ENCODE results near the gene NUP37.
A peak's percentile ranks its signal among the peaks of the same experiment; 100 is the strongest.

Gene NUP37

GRCh38 chr12:102033991-102034745 is 85.7 kb downstream of the NUP37 start:
- no peak overlapping the region for H3K4me3 ChIP-seq (ENCODE audit: low read depth, low read length)
- H3K27ac ChIP-seq = no peak overlapping the region
- H3K27me3 ChIP-seq (replicated peaks) = no peaks in the 10 kb centered on the region
- TF ChIP-seq CTCF (IDR thresholded peaks at IDR 0.05; ENCODE audit: low read depth, low read length, missing control alignments) = no peak
- H3K36me3 ChIP-seq (replicated peaks) = no peaks in the 10 kb centered on the region
- no peak for DNase-seq
- in situ Hi-C loops (cut with HindIII; ENCODE audit: low pct_ligation_motif_present, low sequenced_read_pairs) = no loop called here

DNA sequence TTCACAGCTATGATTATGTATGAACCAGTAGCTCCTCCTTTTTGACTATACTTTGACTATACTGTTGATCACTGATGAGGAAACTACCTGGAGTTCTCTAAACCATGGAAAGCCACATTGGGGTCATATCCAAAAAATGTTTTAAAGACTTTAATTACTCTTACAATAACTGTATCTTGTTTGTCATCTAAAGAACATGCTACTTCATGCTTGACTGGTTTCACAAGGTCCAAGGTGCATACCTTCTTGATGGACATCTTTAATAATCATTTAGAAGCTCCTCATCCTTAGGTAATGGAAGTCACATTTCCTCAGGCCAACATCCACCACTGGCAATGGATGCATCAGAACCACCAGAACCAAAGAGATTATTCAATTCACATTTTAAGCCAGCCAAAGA is 88.1 kb downstream of the NUP37 start:
- Histone ChIP-seq H3K27ac (no peak overlapping the region), H3K27me3 (replicated peaks) (no peaks in the 10 kb centered on the region), H3K4me3 (ENCODE audit: low read depth, low read length) (no peak overlapping the region), H3K36me3 (replicated peaks) (no peaks in the 10 kb centered on the region)
- in situ Hi-C loops (cut with HindIII; ENCODE audit: low pct_ligation_motif_present, low sequenced_read_pairs) = no loop called here
- no peak for TF ChIP-seq CTCF (IDR thresholded peaks at IDR 0.05; ENCODE audit: low read depth, low read length, missing control alignments)
- no peak for DNase-seq

DNA sequence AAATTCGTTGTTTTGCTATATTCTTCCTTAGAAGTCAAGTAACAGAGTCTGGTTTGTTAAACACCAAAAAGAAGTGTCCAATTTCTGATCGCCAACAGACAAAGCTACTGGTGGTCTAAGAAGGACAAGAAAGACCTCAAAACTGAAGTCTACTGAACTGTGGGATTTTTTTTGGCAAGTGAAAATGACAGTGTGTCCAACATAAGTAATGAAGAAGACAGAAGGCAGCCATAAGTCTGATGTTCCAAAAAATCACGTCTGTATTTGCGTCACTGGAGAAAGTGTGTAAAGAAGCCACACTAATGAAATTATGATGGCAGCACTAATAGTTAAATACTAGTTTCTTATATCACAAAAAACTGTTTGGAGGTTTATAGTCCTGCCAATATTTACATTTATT is 90.8 kb downstream of the NUP37 start:
- H3K36me3 ChIP-seq (replicated peaks) = no peaks in the 10 kb centered on the region
- no peak overlapping the region for H3K27ac ChIP-seq
- no peaks in the 10 kb centered on the region for H3K27me3 ChIP-seq (replicated peaks)
- no peak for TF ChIP-seq CTCF (IDR thresholded peaks at IDR 0.05; ENCODE audit: low read depth, low read length, missing control alignments)
- no peak overlapping the region for H3K4me3 ChIP-seq (ENCODE audit: low read depth, low read length)
- in situ Hi-C loops (cut with HindIII; ENCODE audit: low pct_ligation_motif_present, low sequenced_read_pairs) = no loop called here
- no peak for DNase-seq

GRCh38 chr12:102026728-102027127 is 93.2 kb downstream of the NUP37 start:
- in situ Hi-C loops (cut with HindIII; ENCODE audit: low pct_ligation_motif_present, low sequenced_read_pairs) = no loop called here
- no peak for DNase-seq
- no peaks in the 10 kb centered on the region for H3K36me3 ChIP-seq (replicated peaks)
- no peak overlapping the region for H3K27ac ChIP-seq
- no peak overlapping the region for H3K4me3 ChIP-seq (ENCODE audit: low read depth, low read length)
- no peaks in the 10 kb centered on the region for H3K27me3 ChIP-seq (replicated peaks)
- peak; percentile 6 for TF ChIP-seq CTCF (IDR thresholded peaks at IDR 0.05; ENCODE audit: low read depth, low read length, missing control alignments)

DNA sequence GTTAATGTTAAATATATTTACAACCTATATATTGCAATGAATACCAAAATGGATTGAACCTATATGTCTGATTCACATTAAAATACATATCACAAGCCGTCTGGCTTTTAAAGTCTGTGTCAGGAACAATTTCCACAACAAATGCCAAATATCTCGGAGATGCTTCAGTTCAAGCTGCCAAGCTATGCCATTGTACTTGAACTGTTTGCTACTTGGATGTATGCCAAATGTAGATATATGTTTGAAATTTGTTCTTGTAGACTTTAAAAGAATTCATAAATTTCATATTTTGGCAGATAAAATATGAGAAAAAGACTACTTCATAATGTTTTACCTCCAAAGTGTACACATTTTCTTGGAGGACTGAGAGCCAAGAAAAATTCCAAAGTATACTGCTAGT is 95.1 kb downstream of the NUP37 start:
- in situ Hi-C loops (cut with HindIII; ENCODE audit: low pct_ligation_motif_present, low sequenced_read_pairs) = no loop called here

More for the DNA sequence above, 95.1 kb downstream of the NUP37 start:
- no peaks in the 10 kb centered on the region for H3K27me3 ChIP-seq (replicated peaks)
- no peak for DNase-seq
- no peak for TF ChIP-seq CTCF (IDR thresholded peaks at IDR 0.05; ENCODE audit: low read depth, low read length, missing control alignments)
- H3K36me3 ChIP-seq (replicated peaks) = no peaks in the 10 kb centered on the region
- H3K4me3 ChIP-seq (ENCODE audit: low read depth, low read length) = no peak overlapping the region
- no peak overlapping the region for H3K27ac ChIP-seq
